Right atrium auricular region (tissue), 2 donors: ENCODE results near the gene SLMAP. TPM values are rescaled to one million over a fixed set of nuclear protein-coding genes. Genes with fewer than 3 reads are reported as not detected.
"Not testable (repeated sequence)": the region's sequence is repeated elsewhere in the genome, so short reads cannot be mapped to it uniquely, and the experiment has no call there.

ENCODE experiments used
- DNase-seq: peaks from one replicate; pipeline ENCODE4 v3.0.0-alpha.2; 2019; ENCODE audit warnings: low spot score
- H3K27ac ChIP-seq, 2 donors: fragments of 200-600 bp; sonication (generic); 1 replicate in 1 of 2; 2 replicates in 1 of 2; pipeline ENCODE4 v1.5.1; 2016 to 2019
- H3K27me3 ChIP-seq, 2 donors: fragments of 200-600 bp; sonication (generic); one replicate each; pipeline versions ENCODE4 v1.5.1 to v1.6.0; 2017 to 2019
- H3K36me3 ChIP-seq: fragments of 200-600 bp; sonication (generic); one replicate; pipeline ENCODE4 v1.5.1; 2016
- H3K4me1 ChIP-seq, 2 donors: fragments of 200-600 bp; sonication (generic); one replicate each; pipeline versions ENCODE4 v1.5.1 to v1.6.0; 2017 to 2019
- H3K4me3 ChIP-seq, 2 donors: fragments of 200-600 bp; sonication (generic); 1 replicate in 1 of 2; 2 replicates in 1 of 2; pipeline ENCODE4 v1.5.1; 2017 to 2019; ENCODE audit warnings: mild to moderate bottlenecking in 1 of 2, moderate library complexity in 1 of 2
- H3K9me3 ChIP-seq, 2 donors: fragments of 200-600 bp; sonication (generic); one replicate each; pipeline ENCODE4 v1.5.1; 2019
- CTCF ChIP-seq, 2 donors: fragments of 200-600 bp; sonication (generic); IDR thresholded peaks; one replicate each; pipeline ENCODE4 v1.5.1; 2019; ENCODE audit warnings: antibody characterized with exemption in 2 of 2
- total RNA-seq, 2 donors: library from RNA; depleted of rRNA; stranded (reverse); fragments of >200 nt; gene quantifications; one replicate each; pipeline ENCODE4 v1.1.0, GENCODE V29; 2016

The SLMAP gene
- total RNA-seq, 2 donors from 2014 or later = 220 to 256 TPM

- peaks cover 9% of the 10 kb centered on the region for H3K36me3 ChIP-seq
Measured at GRCh38 chr3:57855281-57855680, 99.2 kb downstream of the SLMAP start.

GRCh38 chr3:57855943-57856342 lies 99.8 kb downstream of the SLMAP start:
- no peaks in the 10 kb centered on the region for H3K4me1 ChIP-seq
- no peak for TF ChIP-seq CTCF (IDR thresholded peaks at IDR 0.05)
- DNase-seq = no peak
- peaks cover 10% of the 10 kb centered on the region for H3K36me3 ChIP-seq
- no peaks in the 10 kb centered on the region for H3K27me3 ChIP-seq
- H3K4me3 ChIP-seq = no peak overlapping the region
- no peak overlapping the region for H3K27ac ChIP-seq
- no peaks in the 10 kb centered on the region for H3K9me3 ChIP-seq

More at GRCh38 chr3:57855281-57855680, 99.2 kb downstream of the SLMAP start:
- no peak for DNase-seq
- H3K9me3 ChIP-seq = no peaks in the 10 kb centered on the region
- no peaks in the 10 kb centered on the region for H3K4me1 ChIP-seq
- no peak overlapping the region for H3K27ac ChIP-seq
- no peak for TF ChIP-seq CTCF (IDR thresholded peaks at IDR 0.05)
- no peak overlapping the region for H3K4me3 ChIP-seq
- H3K27me3 ChIP-seq = no peaks in the 10 kb centered on the region

GRCh38 chr3:57856675-57857074 lies 100.6 kb downstream of the SLMAP start:
- no peak for DNase-seq

GRCh38 chr3:57862894-57863293 lies 106.8 kb downstream of the SLMAP start:
- H3K9me3 ChIP-seq = no peaks in the 10 kb centered on the region

More at GRCh38 chr3:57856675-57857074, 100.6 kb downstream of the SLMAP start:
- Histone ChIP-seq H3K9me3 (no peaks in the 10 kb centered on the region), H3K27me3 (no peaks in the 10 kb centered on the region), H3K36me3 (peaks cover 16% of the 10 kb centered on the region), H3K4me1 (no peaks in the 10 kb centered on the region), H3K27ac (no peak overlapping the region), H3K4me3 (no peak overlapping the region)
- TF ChIP-seq CTCF (IDR thresholded peaks at IDR 0.05) = no peak

GRCh38 chr3:57863380-57863779 lies 107.3 kb downstream of the SLMAP start:
- H3K27ac ChIP-seq = no peak overlapping the region
- TF ChIP-seq CTCF (IDR thresholded peaks at IDR 0.05) = no peak
- H3K4me3 ChIP-seq = no peak overlapping the region
- no peaks in the 10 kb centered on the region for H3K9me3 ChIP-seq
- H3K27me3 ChIP-seq = no peaks in the 10 kb centered on the region
- peaks cover 14% of the 10 kb centered on the region for H3K36me3 ChIP-seq
- no peak for DNase-seq
- H3K4me1 ChIP-seq = no peaks in the 10 kb centered on the region

More at GRCh38 chr3:57862894-57863293, 106.8 kb downstream of the SLMAP start:
- peaks cover 18% of the 10 kb centered on the region for H3K36me3 ChIP-seq
- no peaks in the 10 kb centered on the region for H3K4me1 ChIP-seq
- DNase-seq = no peak
- H3K27me3 ChIP-seq = no peaks in the 10 kb centered on the region
- TF ChIP-seq CTCF (IDR thresholded peaks at IDR 0.05) = no peak
- no peak overlapping the region for H3K27ac ChIP-seq
- H3K4me3 ChIP-seq = no peak overlapping the region

GRCh38 chr3:57864853-57865252 lies 108.7 kb downstream of the SLMAP start:
- no peak for DNase-seq
- no peaks in the 10 kb centered on the region for H3K4me1 ChIP-seq
- H3K27ac ChIP-seq = no peak overlapping the region
- H3K4me3 ChIP-seq = no peak overlapping the region
- H3K27me3 ChIP-seq = no peaks in the 10 kb centered on the region
- peaks cover 14% of the 10 kb centered on the region for H3K36me3 ChIP-seq
- peak; percentile 41 to 60 for TF ChIP-seq CTCF (IDR thresholded peaks at IDR 0.05)
- H3K9me3 ChIP-seq = no peaks in the 10 kb centered on the region

GRCh38 chr3:57869110-57869509 lies 113.0 kb downstream of the SLMAP start:
- not testable (repeated sequence) for H3K9me3 ChIP-seq, H3K4me1 ChIP-seq, H3K27ac ChIP-seq, H3K4me3 ChIP-seq, DNase-seq, H3K27me3 ChIP-seq, H3K36me3 ChIP-seq
